DOHH2 (cell line): ENCODE results near the gene S100PBP.

Experiments
- H3F3A ChIP-seq: fragments of 200-600 bp; sonication (generic), shearing (Covaris generic); 2 replicates; pipeline ENCODE4 v1.6.0; 2016; ENCODE audit warnings: antibody characterized with exemption, mild to moderate bottlenecking; ENCODE audit not compliant: control insufficient read depth, insufficient read depth
- H3K27ac ChIP-seq: fragments of 200-600 bp; sonication (generic); 2 replicates; pipeline ENCODE4 v1.5.1; 2014; ENCODE audit warnings: low read depth, mild to moderate bottlenecking, low read length, moderate library complexity
- H3K27me3 ChIP-seq: fragments of 200-600 bp; sonication (generic); 2 replicates; pipeline ENCODE4 v1.6.1; 2014; ENCODE audit warnings: mild to moderate bottlenecking, low read length, mixed read lengths; ENCODE audit not compliant: control insufficient read depth
- H3K36me3 ChIP-seq: fragments of 200-600 bp; sonication (generic); 2 replicates; pipeline ENCODE4 v1.6.1; 2014; ENCODE audit warnings: mild to moderate bottlenecking, low read length, moderate library complexity, mixed read lengths; ENCODE audit not compliant: control insufficient read depth
- H3K4me1 ChIP-seq: fragments of 200-600 bp; sonication (generic); 2 replicates; pipeline ENCODE4 v1.6.1; 2014; ENCODE audit warnings: mild to moderate bottlenecking, low read length, mixed read lengths; ENCODE audit not compliant: control insufficient read depth
- H3K4me2 ChIP-seq: fragments of 200-600 bp; sonication (generic); 2 replicates; pipeline ENCODE4 v1.6.0; 2014; ENCODE audit warnings: mild to moderate bottlenecking, low read length, moderate library complexity
- H3K4me3 ChIP-seq: fragments of 200-600 bp; sonication (generic); 2 replicates; pipeline ENCODE4 v1.5.1; 2014; ENCODE audit warnings: mild to moderate bottlenecking, low read length, mixed read lengths
- H3K79me2 ChIP-seq: fragments of 200-600 bp; sonication (generic); 2 replicates; pipeline ENCODE4 v1.6.1; 2014; ENCODE audit warnings: mild to moderate bottlenecking, low read length, mixed read lengths; ENCODE audit not compliant: control insufficient read depth
- H3K9me2 ChIP-seq: fragments of 200-600 bp; sonication (generic); replicated peaks from 2 replicates; pipeline ENCODE4 v1.6.1; 2014; ENCODE audit warnings: mild to moderate bottlenecking, low read length, mixed read lengths; ENCODE audit not compliant: control insufficient read depth
- H3K9me3 ChIP-seq: fragments of 200-600 bp; sonication (generic); 2 replicates; pipeline ENCODE4 v1.6.1; 2014; ENCODE audit warnings: antibody characterized with exemption, low read length, mixed read lengths; ENCODE audit not compliant: control insufficient read depth, insufficient read depth
- H4K20me1 ChIP-seq: fragments of 200-600 bp; sonication (generic); 2 replicates; pipeline ENCODE4 v1.6.0; 2014; ENCODE audit warnings: low read depth, mild to moderate bottlenecking, antibody characterized with exemption, low read length, moderate library complexity; ENCODE audit not compliant: control insufficient read depth, insufficient read depth
- CTCF ChIP-seq: fragments of 200-600 bp; sonication (generic); IDR thresholded peaks from one replicate; pipeline ENCODE4 v1.5.1; 2014; ENCODE audit warnings: antibody characterized with exemption, mild to moderate bottlenecking, low read depth, low read length; ENCODE audit not compliant: poor library complexity, severe bottlenecking
- EZH2phosphoT487 ChIP-seq: fragments of 200-600 bp; sonication (generic); IDR thresholded peaks from 2 replicates; pipeline ENCODE4 v1.6.1; 2017; ENCODE audit warnings: borderline replicate concordance, mild to moderate bottlenecking, antibody characterized with exemption, low read length, moderate library complexity, mixed read lengths

Gene S100PBP

GRCh38 chr1:32901823-32902534 lies 84.5 kb downstream of the S100PBP start:
- Histone ChIP-seq H3K27ac (no peak overlapping the region), H3K4me1 (peaks cover 8% of the 10 kb centered on the region), H3K36me3 (no peaks in the 10 kb centered on the region), H3K79me2 (no peaks in the 10 kb centered on the region), H3K9me3 (no peaks in the 10 kb centered on the region), H3K4me2 (peak overlapping the region; percentile 51), H3K27me3 (peaks cover 54% of the 10 kb centered on the region), H3K9me2 (no peaks in the 10 kb centered on the region), H3F3A (no peaks in the 10 kb centered on the region), H3K4me3 (peak overlapping the region; percentile 44; the same call in 1 of the 2 replicates), H4K20me1 (no peaks in the 10 kb centered on the region)
- TF ChIP-seq CTCF (no peak), EZH2phosphoT487 (no peak)

DNA sequence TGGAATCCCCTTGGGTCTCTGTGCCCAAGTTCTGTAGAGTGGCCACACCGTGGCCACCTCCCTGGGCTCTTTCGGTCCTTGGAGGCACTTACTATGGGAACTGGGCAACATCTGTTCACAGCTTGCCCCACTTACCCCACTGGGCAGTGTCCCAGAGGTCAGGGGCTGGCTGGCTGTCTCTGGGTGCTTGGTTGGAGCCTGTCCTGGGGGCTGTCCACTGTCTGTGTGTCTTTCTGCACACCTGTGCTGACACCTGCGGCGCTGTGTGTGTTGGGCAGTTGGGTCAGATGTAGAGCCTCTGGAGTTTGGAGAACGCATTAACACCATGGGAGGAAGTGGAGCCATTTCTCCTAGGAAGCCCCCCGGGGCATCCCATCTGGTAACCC lies 85.1 kb downstream of the S100PBP start:
- H3K9me2 ChIP-seq = no peaks in the 10 kb centered on the region
- no peaks in the 10 kb centered on the region for H4K20me1 ChIP-seq
- no peak overlapping the region for H3K4me3 ChIP-seq
- H3K9me3 ChIP-seq = no peaks in the 10 kb centered on the region
- H3K79me2 ChIP-seq = no peaks in the 10 kb centered on the region
- no peak overlapping the region for H3K4me2 ChIP-seq
- H3F3A ChIP-seq = no peaks in the 10 kb centered on the region
- H3K36me3 ChIP-seq = no peaks in the 10 kb centered on the region
- H3K4me1 ChIP-seq = peaks cover 8% of the 10 kb centered on the region
- H3K27ac ChIP-seq = no peak overlapping the region
- peaks cover 55% of the 10 kb centered on the region for H3K27me3 ChIP-seq
- TF ChIP-seq CTCF = no peak
- TF ChIP-seq EZH2phosphoT487 = no peak

- H3K27me3 ChIP-seq = peaks cover 44% of the 10 kb centered on the region
- H3K4me2 ChIP-seq = no peak overlapping the region
- no peaks in the 10 kb centered on the region for H4K20me1 ChIP-seq
- peaks cover 8% of the 10 kb centered on the region for H3K4me1 ChIP-seq
- no peaks in the 10 kb centered on the region for H3K9me2 ChIP-seq
- no peaks in the 10 kb centered on the region for H3F3A ChIP-seq
- H3K27ac ChIP-seq = no peak overlapping the region
- no peaks in the 10 kb centered on the region for H3K9me3 ChIP-seq
- no peak for TF ChIP-seq EZH2phosphoT487
- no peak for TF ChIP-seq CTCF
- H3K79me2 ChIP-seq = no peaks in the 10 kb centered on the region
- no peak overlapping the region for H3K4me3 ChIP-seq
- no peaks in the 10 kb centered on the region for H3K36me3 ChIP-seq
These were observed 86.7 kb downstream of the S100PBP start for GRCh38 chr1:32903991-32904785.
